Right cardiac atrium (tissue), 5 donors: Measurements from ENCODE around the gene PHRF1. TPM values are rescaled to one million over a fixed set of nuclear protein-coding genes. Genes with fewer than 3 reads are reported as not detected.

Source experiments
- ATAC-seq, 2 donors: fragments of 200-7000 bp; cut with Tn5 transposase; one replicate each; pipeline versions ENCODE4 v1.8.0 to v1.9.1; 2020; ENCODE audit warnings: moderate library complexity in 2 of 2, mild to moderate bottlenecking in 1 of 2
- DNase-seq, 3 donors: peaks; one replicate each; pipeline ENCODE4 v3.0.0-alpha.2; 2020
- H3K27ac ChIP-seq: one replicate; pipeline ENCODE4 v1.5.1; 2013; ENCODE audit warnings: mild to moderate bottlenecking, low read length, control low read depth, moderate library complexity
- H3K27me3 ChIP-seq: one replicate; pipeline ENCODE4 v1.6.1; 2013; ENCODE audit not compliant: control insufficient read depth, insufficient read depth
- H3K4me1 ChIP-seq: one replicate; pipeline ENCODE4 v1.6.1; 2013; ENCODE audit warnings: low read length; ENCODE audit not compliant: control insufficient read depth, insufficient read depth
- H3K4me3 ChIP-seq: one replicate; pipeline ENCODE4 v1.5.1; 2013; ENCODE audit warnings: low read length, control low read depth
- H3K9me3 ChIP-seq: one replicate; pipeline ENCODE4 v1.6.1; 2013; ENCODE audit warnings: low read length; ENCODE audit not compliant: control insufficient read depth
- WGBS: extraction: QIAGEN DNeasy Blood & Tissue Kit; methylation state at CpG from one replicate; pipeline ENCODE4 v1.1.7; 2013; 5-methylcytosine and 5-hydroxymethylcytosine counted together
- intact Hi-C, 4 donors: fragments of 100-400 bp; cut with DNase I; formaldehyde crosslinking; loops; one replicate each; pipeline versions ENCODE4 v1.11.0 to v1.14.0; 2022 to 2023
- polyA plus RNA-seq: library from polyadenylated mRNA; stranded (reverse); fragments of 200-250 nt; gene quantifications from one replicate; pipeline ENCODE4 v1.2.3, GENCODE V29; 2013
- total RNA-seq, 4 donors: library from RNA; stranded (reverse); fragmentation: NEBNext Ultra II Directional; extraction: Animal tissue kit (Norgen Biotek cat#: 25700); gene quantifications; one replicate each; pipeline ENCODE4 v1.2.1, GENCODE V29; 2021
- donor health status: healthy with polysubstance abuse.
- donor health status: DM: no; HTN: yes; CAD: no.
- donor health status: DM: no; HTN: no; CAD: no.
- donor health status: DM: no; HTN: yes; CAD: no; lungs with severe emphysema.
- donor health status: DM: yes; HTN: yes; CAD: no.

Gene PHRF1
- total and polyA plus RNA-seq, 5 donors: 17.0 to 20.8 (median 19.9) TPM

DNA sequence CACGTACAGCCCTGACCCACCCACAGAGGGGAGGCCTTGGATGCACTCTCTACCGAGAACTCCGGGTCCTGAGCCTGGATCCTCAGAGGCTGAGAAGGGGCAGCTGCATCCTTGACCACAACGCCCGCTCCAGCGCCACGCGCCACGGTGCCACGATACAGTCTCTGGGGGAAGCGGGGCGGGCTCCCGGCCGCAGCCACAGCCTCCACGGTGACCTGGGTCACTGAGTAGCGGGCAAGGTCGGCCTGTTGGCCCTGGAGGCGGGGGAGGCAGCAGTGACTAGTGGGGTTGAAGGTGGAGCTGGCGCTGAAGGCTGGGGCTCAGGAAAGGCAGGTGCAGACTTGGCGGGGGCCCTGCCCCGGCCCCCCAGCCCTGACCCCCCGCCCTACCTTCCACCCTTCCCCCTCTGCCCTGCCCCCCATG, 43.4 kb downstream of the PHRF1 start:
- intact Hi-C loops: no loop called here
- no peaks in the 10 kb centered on the region for H3K27me3 ChIP-seq
- no peak overlapping the region for H3K4me3 ChIP-seq
- no peak overlapping the region for H3K27ac ChIP-seq
- H3K9me3 ChIP-seq: no peaks in the 10 kb centered on the region
- ATAC-seq (no peak), DNase-seq (peak in 2 of 3 donors; percentile 62 to 64)
- WGBS: 93% methylated on average over 22 of the region's 22 CpGs
- H3K4me1 ChIP-seq: no peaks in the 10 kb centered on the region

DNA sequence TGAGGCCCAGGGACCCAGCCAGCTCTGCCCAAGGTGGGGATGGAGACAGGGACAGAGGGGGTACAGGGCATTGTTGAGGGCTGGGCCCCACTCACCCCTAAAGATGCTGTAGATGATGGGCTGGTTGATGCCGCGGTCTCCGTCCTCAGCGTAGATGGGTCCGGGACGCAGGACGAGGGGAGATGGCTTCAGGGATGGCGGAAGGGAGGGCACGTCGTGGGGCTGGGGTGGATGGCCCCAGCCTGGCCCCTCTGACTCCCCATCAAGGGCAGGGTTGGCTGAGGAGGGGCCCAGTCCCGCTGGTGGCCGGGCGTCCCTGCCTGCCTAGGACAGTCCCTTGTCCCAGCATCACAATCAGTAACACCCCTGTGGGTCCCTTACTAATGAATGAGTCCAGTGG, 43.9 kb downstream of the PHRF1 start:
- 92% methylated on average over 13 of the region's 13 CpGs for WGBS
- Histone ChIP-seq H3K4me3 (no peak overlapping the region), H3K27ac (no peak overlapping the region), H3K27me3 (no peaks in the 10 kb centered on the region), H3K9me3 (no peaks in the 10 kb centered on the region), H3K4me1 (no peaks in the 10 kb centered on the region)
- DNase-seq (peak in 1 of 3 donors; percentile 47), ATAC-seq (no peak)
- intact Hi-C loops: no loop called here

DNA sequence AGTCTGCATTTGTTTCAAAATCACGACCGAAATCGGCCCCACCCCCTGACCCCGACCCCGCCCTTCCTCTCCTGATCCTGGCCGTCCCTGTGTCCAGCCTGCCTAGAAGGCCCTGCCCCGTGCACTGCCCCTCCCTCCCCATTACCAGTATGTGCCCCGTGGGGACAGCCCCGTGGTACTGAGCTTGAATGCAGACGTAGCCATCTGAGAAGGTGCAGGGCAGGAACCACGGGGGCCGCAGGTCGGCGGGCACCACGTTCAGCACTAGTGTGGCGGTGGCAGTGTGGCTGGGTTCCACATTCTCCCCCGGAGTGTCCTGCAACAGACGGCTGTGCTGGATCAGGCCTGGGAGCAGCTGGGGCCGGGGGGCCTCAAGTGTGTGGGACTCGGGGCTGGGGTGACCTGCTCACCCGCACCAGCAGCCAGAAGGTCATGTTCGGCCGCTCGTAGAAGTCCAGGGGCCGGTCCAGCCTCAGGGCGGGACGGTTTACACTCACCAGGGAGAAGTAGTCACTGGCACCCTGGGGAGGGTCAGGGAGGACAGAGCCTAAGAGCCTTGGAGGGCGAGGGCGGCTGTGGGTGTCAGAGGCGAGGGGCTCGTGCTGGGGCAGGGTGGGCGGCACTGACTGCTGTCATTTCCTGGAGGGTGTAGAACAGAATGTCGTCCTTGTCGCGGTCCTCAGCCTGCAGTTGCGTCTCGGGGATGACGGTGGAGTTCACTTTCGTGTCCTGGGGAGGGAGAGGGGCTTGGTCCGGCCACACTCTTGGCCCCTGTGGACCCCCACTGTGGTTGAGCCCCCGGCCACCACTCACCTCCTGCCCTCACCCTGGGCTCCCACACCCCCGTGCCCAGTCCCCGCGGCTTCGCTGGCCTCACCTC, 44.9 kb downstream of the PHRF1 start:
- 66% methylated on average over 45 of the region's 45 CpGs for WGBS
- ATAC-seq: no peak
- intact Hi-C loops: no loop called here

DNA sequence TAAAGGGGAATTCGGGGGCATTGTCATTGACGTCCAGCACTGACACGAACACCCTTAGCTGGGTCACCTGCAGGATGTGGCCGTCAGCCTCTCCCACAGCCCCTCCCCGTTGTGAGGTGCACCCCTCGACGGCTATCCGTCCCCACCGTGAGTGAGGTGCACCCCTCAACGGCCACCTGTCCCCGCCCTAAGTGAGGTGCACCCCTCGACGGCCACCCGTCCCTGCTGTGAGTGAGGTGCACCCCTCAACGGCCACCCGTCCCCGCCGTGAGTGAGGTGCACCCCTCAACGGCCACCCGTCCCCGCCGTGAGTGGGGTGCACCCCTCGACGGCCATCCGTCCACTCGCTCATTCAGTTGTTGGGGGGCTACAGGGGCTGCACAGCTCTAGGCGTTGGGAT, 45.6 kb downstream of the PHRF1 start:
- intact Hi-C loops: no loop called here
- no peak for ATAC-seq

More for the DNA sequence above, 44.9 kb downstream of the PHRF1 start:
- H3K9me3 ChIP-seq: no peaks in the 10 kb centered on the region
- DNase-seq: peak in 1 of 3 donors; percentile 60
- no peaks in the 10 kb centered on the region for H3K4me1 ChIP-seq
- H3K27ac ChIP-seq: no peak overlapping the region
- H3K4me3 ChIP-seq: no peak overlapping the region
- no peaks in the 10 kb centered on the region for H3K27me3 ChIP-seq

GRCh38 chr11:623349-623869, 47.1 kb downstream of the PHRF1 start:
- 81% methylated on average over 15 of the region's 15 CpGs for WGBS
- ATAC-seq (no peak), DNase-seq (peak in 1 of 3 donors; percentile 47)
- intact Hi-C loops: no loop called here
- Histone ChIP-seq H3K27me3 (no peaks in the 10 kb centered on the region), H3K4me1 (no peaks in the 10 kb centered on the region), H3K27ac (no peak overlapping the region), H3K4me3 (no peak overlapping the region), H3K9me3 (no peaks in the 10 kb centered on the region)

More for the DNA sequence above, 45.6 kb downstream of the PHRF1 start:
- DNase-seq: peak in 2 of 3 donors; percentile 43 to 47
- Histone ChIP-seq H3K27ac (no peak overlapping the region), H3K4me1 (no peaks in the 10 kb centered on the region), H3K9me3 (no peaks in the 10 kb centered on the region), H3K4me3 (no peak overlapping the region), H3K27me3 (no peaks in the 10 kb centered on the region)
- WGBS: 82% methylated on average over 27 of the region's 27 CpGs

DNA sequence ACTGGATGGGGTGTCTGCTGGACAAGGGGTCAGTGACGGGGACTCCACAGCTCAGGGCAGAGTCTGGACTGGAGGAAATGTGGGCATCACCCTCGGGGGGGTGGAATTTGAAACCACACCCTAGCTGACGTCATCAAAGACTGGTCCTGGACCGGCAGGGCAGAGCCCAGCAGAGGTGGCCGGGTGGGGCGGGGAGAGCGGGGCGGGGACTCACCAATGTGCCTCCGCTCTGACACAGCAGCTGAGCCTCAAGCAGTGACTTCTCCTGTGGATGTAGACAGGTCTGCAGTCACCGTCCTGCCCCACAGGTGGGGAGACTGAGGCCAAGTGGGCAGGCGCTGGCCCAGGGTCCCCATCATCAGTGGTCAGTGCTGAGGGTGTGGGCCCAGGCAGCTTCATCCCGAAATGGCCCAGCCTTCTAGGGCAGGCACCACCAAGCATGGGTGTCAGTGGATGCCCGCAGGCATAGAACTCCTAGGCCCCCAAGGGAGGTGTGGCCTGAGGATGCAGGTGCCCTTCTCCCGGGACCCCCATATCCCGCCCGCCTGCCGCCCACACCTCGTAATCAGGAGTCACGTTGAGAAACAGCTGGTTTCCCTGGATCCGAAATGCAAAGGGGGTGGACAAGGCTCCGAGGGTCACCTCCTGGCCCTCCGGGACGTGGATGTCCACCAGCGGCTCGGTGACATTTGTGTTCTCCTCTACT, 47.9 kb downstream of the PHRF1 start:
- 84% methylated on average over 25 of the region's 25 CpGs for WGBS
- H3K4me3 ChIP-seq: no peak overlapping the region
- peak in 1 of 3 donors; percentile 46 for DNase-seq
- no peaks in the 10 kb centered on the region for H3K9me3 ChIP-seq
- no peak for ATAC-seq
- intact Hi-C loops: no loop called here
- H3K27me3 ChIP-seq: no peaks in the 10 kb centered on the region
- no peaks in the 10 kb centered on the region for H3K4me1 ChIP-seq
- H3K27ac ChIP-seq: no peak overlapping the region

DNA sequence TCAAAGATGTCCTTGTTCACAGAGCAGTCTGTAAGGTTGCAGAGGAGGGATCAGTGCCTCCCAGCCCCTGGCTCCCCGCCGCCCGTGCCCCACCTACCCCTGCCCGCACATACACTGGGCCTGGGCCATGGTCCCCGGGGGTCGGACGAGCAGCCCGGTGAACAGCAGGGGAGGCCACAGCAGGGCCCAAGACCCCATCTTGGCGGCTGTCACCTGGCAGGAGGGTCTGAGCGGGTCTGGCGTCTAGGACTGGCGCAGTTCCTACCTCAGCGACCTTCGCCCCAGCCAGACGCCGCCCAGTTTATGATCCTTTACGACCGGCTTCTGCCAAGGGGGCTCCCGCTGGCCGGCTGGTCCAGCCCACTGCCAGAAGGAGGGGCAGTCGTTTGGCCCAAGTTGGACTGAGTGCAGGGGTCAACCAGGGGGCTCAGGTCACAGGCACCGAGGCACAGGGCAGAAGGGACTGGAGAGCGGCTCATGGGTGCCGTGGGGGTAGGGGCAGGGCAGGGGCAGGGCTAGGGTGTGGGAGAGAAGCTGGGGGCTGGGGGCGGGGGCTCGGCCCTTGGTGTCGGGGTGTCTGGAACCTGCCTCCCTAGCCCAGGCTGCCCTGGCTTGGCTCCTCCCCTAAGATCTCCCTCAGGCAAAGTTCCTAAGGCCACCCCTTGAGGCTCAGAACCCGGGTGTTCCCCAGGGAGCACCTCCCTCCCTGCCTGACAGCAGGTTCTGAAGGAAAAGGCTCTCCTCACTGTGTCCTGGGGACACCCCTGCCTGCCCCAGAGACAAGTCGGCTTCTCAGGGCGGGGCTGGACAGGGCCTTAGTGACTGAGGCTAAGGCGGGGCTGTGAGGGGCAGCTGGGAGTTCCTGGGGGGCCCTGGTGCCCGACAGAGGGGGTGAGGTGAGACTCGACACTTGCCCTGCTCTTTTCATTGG, 48.7 kb downstream of the PHRF1 start, which contains the start of gene CDHR5:
Gene CDHR5 (minus strand): TSS at position 251 of the 931 bp plus-strand sequence. CDS start 53 bp downstream, at position 198.
- no peak within 1 kb of the TSS for H3K4me3 ChIP-seq
- no peaks in the 10 kb centered on the region for H3K4me1 ChIP-seq
- peak in 2 of 3 donors; percentile 50 to 60 for DNase-seq
- intact Hi-C loops: no loop called here
- 83% methylated on average over 33 of the region's 33 CpGs for WGBS
- no peaks in the 10 kb centered on the region for H3K27me3 ChIP-seq
- no peak within 1 kb of the TSS for H3K27ac ChIP-seq
- H3K9me3 ChIP-seq: no peaks in the 10 kb centered on the region
- peak; percentile 11 to 15 for ATAC-seq

- 77% methylated on average over 22 of the region's 22 CpGs for WGBS
- Histone ChIP-seq H3K9me3 (no peaks in the 10 kb centered on the region), H3K4me3 (no peak overlapping the region), H3K27ac (no peak overlapping the region), H3K4me1 (no peaks in the 10 kb centered on the region), H3K27me3 (no peaks in the 10 kb centered on the region)
- intact Hi-C loops: no loop called here
- ATAC-seq (peak in 1 of 2 donors; percentile 7), DNase-seq (peak in 1 of 3 donors; percentile 58)
Measured at GRCh38 chr11:625636-626268, 49.5 kb downstream of the PHRF1 start.

DNA sequence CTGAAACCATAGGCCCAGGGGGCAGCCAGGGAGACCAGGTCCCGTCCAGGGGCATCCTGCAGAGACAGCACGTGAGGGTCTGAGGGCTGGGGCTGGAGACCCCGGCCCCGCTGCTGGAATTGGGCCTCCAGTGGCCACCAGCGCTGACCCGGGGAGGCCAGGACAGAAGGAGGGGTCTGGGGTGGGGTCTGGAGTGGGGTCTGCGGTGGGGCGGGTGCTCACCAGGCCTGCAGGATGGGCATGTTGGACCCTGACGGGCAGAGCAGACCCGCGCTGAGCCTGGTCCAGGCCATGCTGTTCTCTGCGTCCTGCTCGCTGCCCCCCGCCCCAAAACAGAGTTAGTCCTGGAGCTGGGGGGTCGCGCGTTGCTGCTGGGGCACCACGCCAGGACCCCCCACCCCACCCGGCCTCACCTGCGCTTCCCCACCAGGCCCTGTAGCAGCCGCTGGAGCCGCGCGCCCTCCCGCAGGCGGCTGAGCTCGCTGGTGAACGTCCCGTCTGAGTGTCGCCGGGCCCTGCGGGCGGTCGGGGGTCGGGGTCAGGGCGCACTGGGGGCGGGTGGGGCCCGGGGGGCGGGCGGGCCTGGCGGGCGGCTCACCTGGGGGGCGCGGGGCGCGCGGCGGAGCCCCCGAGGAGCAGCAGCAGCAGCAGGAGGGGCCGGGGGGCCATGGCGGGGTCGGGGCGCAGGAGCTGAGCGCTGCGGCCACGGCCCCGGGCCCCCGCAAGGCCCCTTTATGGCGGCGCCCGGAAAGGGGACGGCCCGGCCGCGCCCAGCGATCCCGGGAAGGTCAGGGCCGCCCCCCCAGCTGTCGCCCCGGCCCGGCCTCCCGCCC, 50.4 kb downstream of the PHRF1 start, which contains the start of gene SCT:
Gene SCT (minus strand): TSS at position 707 of the 833 bp plus-strand sequence. CDS start 38 bp downstream, at position 669.
- 9% methylated on average over 72 of the region's 72 CpGs for WGBS
- H3K4me1 ChIP-seq: no peaks in the 10 kb centered on the region
- intact Hi-C loops: no loop called here
- peak within 1 kb of the TSS; percentile 15 for H3K4me3 ChIP-seq
- peak in 1 of 2 donors; percentile 27 for ATAC-seq
- peak in 2 of 3 donors; percentile 43 to 59 for DNase-seq
- no peak within 1 kb of the TSS for H3K27ac ChIP-seq
- no peaks in the 10 kb centered on the region for H3K27me3 ChIP-seq
- H3K9me3 ChIP-seq: no peaks in the 10 kb centered on the region
